OCI-LY1 (cell line): ENCODE results near the gene RBM47.

ENCODE experiments used
- EZH2 ChIP-seq: fragments of 200-600 bp; sonication (generic), shearing (Covaris generic); IDR thresholded peaks from 2 replicates; pipeline ENCODE4 v1.8.0; 2017; ENCODE audit warnings: borderline replicate concordance, mixed run types, mild to moderate bottlenecking, antibody characterized with exemption, low read length, moderate library complexity, mixed read lengths
- TF ChIP-seq, protein P1 (sequence below): fragments of 200-600 bp; sonication (generic), shearing (Covaris generic); IDR thresholded peaks from 2 replicates; pipeline ENCODE4 v1.5.1; 2017; ENCODE audit warnings: mild to moderate bottlenecking, antibody characterized with exemption, low read length, moderate library complexity, mixed read lengths

DNA sequence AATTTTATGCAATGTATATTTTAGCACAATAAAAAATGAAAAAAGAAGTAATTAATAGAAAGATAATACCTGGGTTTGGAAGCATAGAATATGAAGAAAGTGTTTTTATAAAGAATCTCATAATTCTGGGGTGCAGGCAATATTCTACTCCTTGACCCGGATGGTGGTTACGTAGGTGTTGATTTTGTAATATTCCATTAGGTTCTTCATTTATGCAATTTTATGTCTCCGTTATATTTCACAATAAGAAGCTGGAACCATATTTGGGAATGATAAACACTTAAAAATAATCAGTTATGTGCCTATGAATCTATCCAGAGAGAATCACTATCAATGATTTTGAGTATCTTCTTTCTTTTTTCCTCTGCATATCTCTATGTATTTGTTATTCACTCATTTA, 256.0 kb downstream of the RBM47 start:
- TF ChIP-seq, protein P1, sequence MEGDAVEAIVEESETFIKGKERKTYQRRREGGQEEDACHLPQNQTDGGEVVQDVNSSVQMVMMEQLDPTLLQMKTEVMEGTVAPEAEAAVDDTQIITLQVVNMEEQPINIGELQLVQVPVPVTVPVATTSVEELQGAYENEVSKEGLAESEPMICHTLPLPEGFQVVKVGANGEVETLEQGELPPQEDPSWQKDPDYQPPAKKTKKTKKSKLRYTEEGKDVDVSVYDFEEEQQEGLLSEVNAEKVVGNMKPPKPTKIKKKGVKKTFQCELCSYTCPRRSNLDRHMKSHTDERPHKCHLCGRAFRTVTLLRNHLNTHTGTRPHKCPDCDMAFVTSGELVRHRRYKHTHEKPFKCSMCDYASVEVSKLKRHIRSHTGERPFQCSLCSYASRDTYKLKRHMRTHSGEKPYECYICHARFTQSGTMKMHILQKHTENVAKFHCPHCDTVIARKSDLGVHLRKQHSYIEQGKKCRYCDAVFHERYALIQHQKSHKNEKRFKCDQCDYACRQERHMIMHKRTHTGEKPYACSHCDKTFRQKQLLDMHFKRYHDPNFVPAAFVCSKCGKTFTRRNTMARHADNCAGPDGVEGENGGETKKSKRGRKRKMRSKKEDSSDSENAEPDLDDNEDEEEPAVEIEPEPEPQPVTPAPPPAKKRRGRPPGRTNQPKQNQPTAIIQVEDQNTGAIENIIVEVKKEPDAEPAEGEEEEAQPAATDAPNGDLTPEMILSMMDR = no peak
- TF ChIP-seq EZH2 = no peak
